H1 (cell line): ENCODE data around the gene MORN5. TPM values are rescaled to one million over a fixed set of nuclear protein-coding genes. Genes with fewer than 3 reads are reported as not detected.

Experiments
- CTCF ChIA-PET: fragments of 300-600 bp; sonication (Branson Sonifier 250); formaldehyde crosslinking; loops from one replicate; lab custom pipeline; 2021; ENCODE audit not compliant: partially characterized antibody; lab: Charles Lee
- POLR2A ChIA-PET: fragments of 300-600 bp; sonication (Branson Sonifier 250); formaldehyde crosslinking; loops from one replicate; lab custom pipeline; 2021; ENCODE audit warnings: inconsistent platforms; ENCODE audit not compliant: partially characterized antibody; lab: Charles Lee
- DNase-seq, 2 experiments: peaks; one replicate each; pipeline versions ENCODE4 v3.0.0 to v3.0.0-alpha.2; 2010 to 2022; ENCODE audit warnings: low spot score in 2 of 2, low read depth in 1 of 2, mixed read lengths in 1 of 2
- FAIRE-seq: peaks from 2 replicates; lab custom pipeline; 2011; peaks lifted over from hg19 to GRCh38; lab: Jason Lieb, UNC
- H2AFZ ChIP-seq: 2 replicates; pipeline ENCODE4 v1.8.1; 2012; ENCODE audit warnings: low read length, inconsistent platforms
- H2AK5ac ChIP-seq: 2 replicates; pipeline ENCODE4 v1.6.1; 2013; ENCODE audit warnings: low read depth, low read length
- H2BK120ac ChIP-seq: replicated peaks from 2 replicates; pipeline ENCODE3; 2013; ENCODE audit warnings: low read depth, low read length, inconsistent platforms
- H2BK12ac ChIP-seq: 2 replicates; pipeline ENCODE4 v1.6.1; 2013; ENCODE audit warnings: low read depth, low read length
- H2BK15ac ChIP-seq: 2 replicates; pipeline ENCODE4 v1.6.1; 2013; ENCODE audit warnings: low read length
- H2BK20ac ChIP-seq: 2 replicates; pipeline ENCODE4 v1.6.1; 2013; ENCODE audit warnings: low read length
- H2BK5ac ChIP-seq: 2 replicates; pipeline ENCODE4 v1.6.1; 2013; ENCODE audit warnings: low read depth, low read length
- H3K14ac ChIP-seq: 2 replicates; pipeline ENCODE4 v1.6.1; 2013; ENCODE audit warnings: inconsistent platforms; ENCODE audit not compliant: insufficient read length
- H3K18ac ChIP-seq: 2 replicates; pipeline ENCODE4 v1.6.1; 2013; ENCODE audit warnings: low read length; ENCODE audit errors: extremely low read depth
- H3K23ac ChIP-seq: 2 replicates; pipeline ENCODE4 v1.6.1; 2013; ENCODE audit warnings: inconsistent platforms; ENCODE audit not compliant: insufficient read length
- H3K23me2 ChIP-seq: 2 replicates; pipeline ENCODE4 v1.6.1; 2013; ENCODE audit warnings: low read depth, low read length
- H3K27ac ChIP-seq: 2 replicates; pipeline ENCODE4 v1.6.1; 2011; ENCODE audit warnings: low read depth, low read length, inconsistent platforms
- H3K27me3 ChIP-seq, 4 experiments: replicated peaks in 1 of 4; 1 replicate in 1 of 4; 2 replicates in 3 of 4; pipeline versions ENCODE4 v1.6.1 to v1.8.1; 2011 to 2013; ENCODE audit warnings: low read length in 3 of 4, mild to moderate bottlenecking in 3 of 4, inconsistent platforms in 2 of 4, mixed read lengths in 2 of 4, moderate library complexity in 1 of 4; ENCODE audit not compliant: control insufficient read depth in 3 of 4, insufficient read depth in 3 of 4; ENCODE audit errors: extremely low read depth in 1 of 4
- H3K36me3 ChIP-seq, 4 experiments: 2 replicates each; pipeline versions ENCODE4 v1.6.1 to v1.8.1; 2011 to 2013; ENCODE audit warnings: mild to moderate bottlenecking in 4 of 4, low read length in 3 of 4, moderate library complexity in 2 of 4, control low read depth in 1 of 4, inconsistent platforms in 1 of 4; ENCODE audit not compliant: insufficient read depth in 4 of 4, control insufficient read depth in 2 of 4
- H3K4ac ChIP-seq: replicated peaks from 2 replicates; pipeline ENCODE3; 2013; ENCODE audit warnings: low read length, low read depth, mixed read lengths, inconsistent platforms; ENCODE audit not compliant: insufficient read length
- H3K4me1 ChIP-seq, 4 experiments: replicated peaks in 1 of 4; 1 replicate in 1 of 4; 2 replicates in 3 of 4; pipeline versions ENCODE4 v1.6.1 to v1.8.1; 2011 to 2013; ENCODE audit warnings: low read length in 3 of 4, inconsistent platforms in 2 of 4, mixed read lengths in 1 of 4; ENCODE audit not compliant: insufficient read depth in 4 of 4, control insufficient read depth in 3 of 4
- H3K4me2 ChIP-seq, 2 experiments: 2 replicates each; pipeline versions ENCODE4 v1.6.1 to v1.8.1; 2011 to 2013; ENCODE audit warnings: low read depth in 2 of 2, low read length in 2 of 2, control low read depth in 1 of 2, inconsistent platforms in 1 of 2, mild to moderate bottlenecking in 1 of 2; ENCODE audit not compliant: insufficient read depth in 1 of 2
- H3K4me3 ChIP-seq, 4 experiments: fragments of 200-600, 300-600 bp in 1 of 4; sonication (generic), shearing (Covaris generic), sonication (Bioruptor Twin) in 1 of 4; 2 replicates each; pipeline versions ENCODE4 v1.5.1 to v1.8.1; 2011 to 2016; ENCODE audit warnings: low read length in 4 of 4, low read depth in 3 of 4, control low read depth in 2 of 4, inconsistent platforms in 2 of 4, mild to moderate bottlenecking in 2 of 4, mixed read lengths in 1 of 4, moderate library complexity in 1 of 4; ENCODE audit not compliant: insufficient read depth in 2 of 4; ENCODE audit errors: extremely low read depth in 1 of 4
- H3K56ac ChIP-seq: replicated peaks from 2 replicates; pipeline ENCODE3; 2013; ENCODE audit warnings: low read depth, mild to moderate bottlenecking, mixed read lengths, low read length, inconsistent platforms; ENCODE audit not compliant: insufficient read length
- H3K79me1 ChIP-seq: 2 replicates; pipeline ENCODE4 v1.6.1; 2013; ENCODE audit warnings: low read depth, low read length, control low read depth
- H3K79me2 ChIP-seq, 2 experiments: 2 replicates each; pipeline versions ENCODE4 v1.6.1 to v1.8.1; 2012 to 2013; ENCODE audit warnings: low read length in 2 of 2, mild to moderate bottlenecking in 2 of 2, inconsistent platforms in 1 of 2; ENCODE audit not compliant: insufficient read depth in 2 of 2, control insufficient read depth in 1 of 2
- H3K9ac ChIP-seq, 4 experiments: replicated peaks in 1 of 4; 1 replicate in 1 of 4; 2 replicates in 3 of 4; pipeline versions ENCODE4 v1.6.1 to v1.8.1; 2011 to 2013; ENCODE audit warnings: low read depth in 3 of 4, low read length in 3 of 4, control low read depth in 2 of 4, mild to moderate bottlenecking in 2 of 4, moderate library complexity in 2 of 4, inconsistent platforms in 1 of 4; ENCODE audit errors: extremely low read depth in 1 of 4
- H3K9me3 ChIP-seq, 2 experiments: 2 replicates each; pipeline versions ENCODE4 v1.6.1 to v1.8.1; 2012 to 2013; ENCODE audit warnings: mild to moderate bottlenecking in 2 of 2, moderate library complexity in 2 of 2, control low read depth in 1 of 2, inconsistent platforms in 1 of 2, low read depth in 1 of 2, low read length in 1 of 2, mixed read lengths in 1 of 2; ENCODE audit not compliant: insufficient read depth in 2 of 2
- H4K20me1 ChIP-seq, 2 experiments: replicated peaks in 1 of 2; 2 replicates each; pipeline versions ENCODE3 to v1.8.1; 2011 to 2013; ENCODE audit warnings: inconsistent platforms in 2 of 2, low read length in 2 of 2, mild to moderate bottlenecking in 1 of 2; ENCODE audit not compliant: insufficient read depth in 2 of 2, control insufficient read depth in 1 of 2
- H4K5ac ChIP-seq: 2 replicates; pipeline ENCODE4 v1.6.1; 2013; ENCODE audit warnings: low read length, low read depth, mixed read lengths, inconsistent platforms; ENCODE audit not compliant: insufficient read length
- H4K8ac ChIP-seq: 2 replicates; pipeline ENCODE4 v1.8.0; 2013; ENCODE audit warnings: mild to moderate bottlenecking, moderate library complexity, low read length, inconsistent platforms; ENCODE audit not compliant: insufficient read depth; ENCODE audit errors: extremely low read depth
- H4K91ac ChIP-seq: replicated peaks from 2 replicates; pipeline ENCODE3; 2013; ENCODE audit warnings: low read length, mixed read lengths, inconsistent platforms; ENCODE audit not compliant: insufficient read length
- BACH1 ChIP-seq: IDR thresholded peaks from 2 replicates; pipeline ENCODE4 v1.6.1; 2012; ENCODE audit warnings: low read length, improper control_type of control experiment
- BCL11A ChIP-seq, 2 experiments: IDR thresholded peaks; one replicate each; pipeline ENCODE4 v1.6.1; 2011; ENCODE audit warnings: low read depth in 2 of 2, low read length in 2 of 2, mild to moderate bottlenecking in 2 of 2
- CTBP2 ChIP-seq: IDR thresholded peaks from 2 replicates; pipeline ENCODE4 v1.7.0; 2011; ENCODE audit warnings: borderline replicate concordance, mild to moderate bottlenecking, moderate library complexity, mixed read lengths, low read length; ENCODE audit not compliant: insufficient read depth, insufficient read length
- EP300 ChIP-seq, 2 experiments: IDR thresholded peaks; 1 replicate in 1 of 2; 2 replicates in 1 of 2; pipeline ENCODE4 v1.6.1; 2011 to 2012; ENCODE audit warnings: low read depth in 2 of 2, low read length in 2 of 2, mild to moderate bottlenecking in 2 of 2, borderline replicate concordance in 1 of 2, inconsistent platforms in 1 of 2, moderate library complexity in 1 of 2
- HDAC2 ChIP-seq, 2 experiments: fragments of 300-600 bp in 1 of 2; sonication (generic) in 1 of 2; IDR thresholded peaks; 2 replicates each; pipeline ENCODE4 v1.6.1; 2011 to 2012; ENCODE audit warnings: low read depth in 2 of 2, low read length in 2 of 2, mild to moderate bottlenecking in 2 of 2, moderate library complexity in 2 of 2, borderline replicate concordance in 1 of 2, inconsistent platforms in 1 of 2
- KDM4A ChIP-seq: IDR thresholded peaks from one replicate; pipeline ENCODE4 v1.7.1; 2012; ENCODE audit warnings: low read depth, mild to moderate bottlenecking, moderate library complexity, low read length, inconsistent platforms; ENCODE audit not compliant: severe bottlenecking
- RFX5 ChIP-seq: IDR thresholded peaks from 2 replicates; pipeline ENCODE4 v1.6.1; 2011; ENCODE audit warnings: low read depth, low read length, improper control_type of control experiment, borderline replicate concordance
- SUZ12 ChIP-seq: fragments of 200-600 bp; sonication (generic); IDR thresholded peaks from 2 replicates; pipeline ENCODE4 v1.6.1; 2012; ENCODE audit warnings: mild to moderate bottlenecking, inconsistent platforms, low read length, moderate library complexity, mixed read lengths
- TAF1 ChIP-seq: IDR thresholded peaks from 2 replicates; pipeline ENCODE4 v1.6.1; 2011; ENCODE audit warnings: mild to moderate bottlenecking, low read depth, low read length
- TBP ChIP-seq: IDR thresholded peaks from 2 replicates; pipeline ENCODE4 v1.6.1; 2011; ENCODE audit warnings: low read depth, low read length, improper control_type of control experiment
- WGBS, 2 experiments: shearing (Covaris generic) in 1 of 2; methylation state at CpG; one replicate each; pipeline versions ENCODE4 v1.1.6 to v1.1.7; 2013 to 2015; ENCODE audit warnings: low lambda C conversion rate in 2 of 2, mixed read lengths in 2 of 2, inconsistent platforms in 1 of 2, low coverage in 1 of 2, missing lambda C conversion rate in 1 of 2; ENCODE audit not compliant: insufficient replicate concordance in 2 of 2, insufficient coverage in 1 of 2, insufficient read length in 1 of 2; ENCODE audit errors: extremely low coverage in 1 of 2, missing lambda C conversion rate in 1 of 2; 5-methylcytosine and 5-hydroxymethylcytosine counted together
- polyA plus RNA-seq, 7 experiments: library from polyadenylated mRNA; depleted of rRNA in 3 of 7; stranded (reverse) in 5 of 7; unstranded in 2 of 7; fragments of >200 nt in 5 of 7; fragments of 200-250 nt in 2 of 7; gene quantifications; 1 replicate in 5 of 7; 2 replicates in 1 of 7; 4 replicates in 1 of 7; pipeline versions ENCODE4 v1.2.1 to v1.2.3, GENCODE V29; 2011 to 2013; ENCODE audit warnings: missing spikeins in 2 of 7, mixed read lengths in 2 of 7
- total RNA-seq: library from RNA; stranded (reverse); fragmentation: NEBNext Ultra II Directional; extraction: Animal tissue kit (Norgen Biotek cat#: 25700); gene quantifications from 2 replicates; pipeline ENCODE4 v1.2.1, GENCODE V29; 2021

Gene MORN5
- total and polyA plus RNA-seq, 2 of the 8 experiments (the other 6 are each of a cell fraction or from before 2014, with no cell fraction given): not detected

DNA sequence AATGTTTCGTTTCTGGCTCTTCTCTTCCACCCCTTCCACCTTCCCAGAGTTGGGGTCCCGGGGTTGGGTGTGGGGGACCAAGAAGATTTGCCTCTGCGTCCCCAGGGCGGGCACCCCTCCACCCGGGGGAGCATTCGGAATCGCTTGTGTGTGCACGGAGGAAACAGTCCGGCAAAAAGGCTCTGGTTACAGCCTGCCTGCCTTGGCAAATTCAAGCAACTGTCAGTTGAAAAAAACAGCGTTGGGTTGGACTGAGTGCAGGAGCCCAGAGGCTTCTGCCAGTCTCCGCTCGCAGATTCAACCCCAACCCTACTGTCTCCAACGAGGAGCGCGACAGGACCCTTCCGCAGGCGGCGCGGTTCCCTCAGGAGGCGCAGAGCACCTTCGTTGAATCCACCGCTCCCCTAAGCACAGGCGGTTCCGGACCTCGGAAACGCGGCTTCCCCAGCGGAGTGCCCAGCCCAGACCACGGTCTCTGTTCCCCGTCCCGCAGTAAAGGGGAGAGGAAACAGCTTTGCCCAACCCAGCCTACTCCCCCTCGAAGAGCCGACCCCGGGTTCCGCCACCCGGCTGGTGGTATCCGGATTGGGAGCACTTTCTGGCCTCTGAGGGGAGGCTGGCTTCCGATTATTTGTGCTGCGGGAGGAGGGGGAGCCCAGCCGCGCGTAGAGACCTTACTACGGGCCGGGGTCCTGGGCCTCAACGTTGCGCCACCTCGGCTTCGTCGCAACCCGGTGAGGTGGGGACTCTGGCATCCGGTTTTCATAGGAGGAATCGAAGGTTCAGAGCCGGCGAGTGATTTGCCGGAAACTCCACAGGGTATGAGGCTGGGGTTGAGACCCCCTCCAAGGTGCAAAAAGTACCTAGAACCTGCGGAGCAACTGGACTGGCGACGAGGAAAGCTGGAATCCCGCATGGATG, 59.5 kb downstream of the MORN5 start:
- no peaks in the 10 kb centered on the region for H3K79me2 ChIP-seq
- peak overlapping the region; percentile 52; the same call in 1 of the 2 replicates for H2BK5ac ChIP-seq
- H2BK20ac ChIP-seq: no peak overlapping the region
- no peaks in the 10 kb centered on the region; the same call in 1 of the 2 replicates for H3K79me1 ChIP-seq
- H2AK5ac ChIP-seq: no peak overlapping the region
- H3K4ac ChIP-seq: no peak overlapping the region
- CTCF ChIA-PET: no interaction called here
- H3K4me1 ChIP-seq: peaks cover 5 to 46% (median 34%) of the 10 kb centered on the region in 4 experiments
- H3K56ac ChIP-seq: no peak overlapping the region
- POLR2A ChIA-PET: interaction anchor here (0.5 kb wide), 1 partner anchor 652 kb away, joined by 3 read pairs; no protein-coding TSS in a partner anchor
- H3K9ac ChIP-seq: no peak overlapping the region
- H2AFZ ChIP-seq: no peak overlapping the region
- peaks cover 12 to 21% of the 10 kb centered on the region in 2 experiments for H4K20me1 ChIP-seq
- peak overlapping the region; percentile 80 to 87 for H3K4me2 ChIP-seq
- H4K91ac ChIP-seq: no peak overlapping the region
- DNase-seq: peak in 1 of 2 experiments; percentile 75
- H3K4me3 ChIP-seq: peak overlapping the region; percentile 3 to 59 (median 40); a peak in 7 of 8 replicates
- H2BK12ac ChIP-seq: peak overlapping the region; percentile 95; the same call in 1 of the 2 replicates
- no peaks in the 10 kb centered on the region; a peak in 1 of 8 replicates for H3K36me3 ChIP-seq
- H4K5ac ChIP-seq: no peak overlapping the region
- no peak overlapping the region for H2BK120ac ChIP-seq
- 2% methylated on average over 58 of the region's 59 CpGs; no CpG with 5 or more reads in 1 of the 2 experiments for WGBS, 2 experiments
- FAIRE-seq: no peak
- peak overlapping the region; percentile 1; the same call in 1 of the 2 replicates for H4K8ac ChIP-seq
- peaks cover 28% of the 10 kb centered on the region; the same call in 1 of the 2 replicates for H3K23me2 ChIP-seq
- peaks cover 87 to 100% (median 97%) of the 10 kb centered on the region in 4 experiments for H3K27me3 ChIP-seq
- no peak overlapping the region; the same call in 1 of the 2 replicates for H3K18ac ChIP-seq
- no peak overlapping the region for H2BK15ac ChIP-seq
- no peak overlapping the region for H3K27ac ChIP-seq
- no peak overlapping the region for H3K23ac ChIP-seq
- H3K14ac ChIP-seq: no peak overlapping the region
- H3K9me3 ChIP-seq: no peaks in the 10 kb centered on the region
- TF ChIP-seq BACH1 (no peak), CTBP2 (peak; percentile 67), HDAC2 (IDR thresholded peaks at IDR 0.05; ENCODE audit: borderline replicate concordance in 1 of 2, low read depth in 2 of 2, low read length in 2 of 2) (no peak), BCL11A (IDR thresholded peaks at IDR 0.05; ENCODE audit: low read depth in 2 of 2, low read length in 2 of 2) (no peak), SUZ12 (peak; percentile 95), KDM4A (peak; percentile 60), RFX5 (no peak), TBP (no peak), EP300 (IDR thresholded peaks at IDR 0.05; ENCODE audit: borderline replicate concordance in 1 of 2, low read depth in 2 of 2, low read length in 2 of 2) (no peak), TAF1 (no peak)
